Measurements from ENCODE around the gene USP48. TPM values are rescaled to one million over a fixed set of nuclear protein-coding genes. Genes with fewer than 3 reads are reported as not detected.
"Not testable (repeated sequence)": the region's sequence is repeated elsewhere in the genome, so short reads cannot be mapped to it uniquely, and the experiment has no call there.

The USP48 gene
- total and polyA plus RNA-seq, 7 donors: 12.6 to 77.0 (median 47.1) TPM

DNA sequence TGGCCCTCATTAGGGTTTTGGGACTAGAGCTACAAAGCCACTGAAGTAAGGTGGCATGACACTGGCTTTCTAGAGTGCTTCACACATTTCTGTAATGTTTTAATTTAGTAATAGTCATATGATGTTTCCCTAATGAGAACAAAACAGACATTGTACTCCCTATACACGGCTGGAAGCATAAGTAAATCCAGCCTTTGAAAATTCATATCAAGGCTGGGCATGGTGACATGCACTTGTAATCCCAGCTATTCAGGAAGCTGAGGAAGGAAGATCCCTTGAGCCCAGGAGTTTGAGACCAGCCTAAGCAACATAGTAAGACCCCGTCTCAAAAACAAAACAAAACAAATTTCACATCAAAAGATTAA, 7.4 kb downstream of the USP48 start:
- H3K27ac ChIP-seq: peak overlapping the region in 1 of 4 donors; percentile 42
- H3K36me3 ChIP-seq: no peaks in the 10 kb centered on the region
- WGBS, 2 donors: 57 to 73% methylated on average over 2 of the region's 2 CpGs
- H3K9me3 ChIP-seq: no peaks in the 10 kb centered on the region
- TF ChIP-seq EP300 (IDR thresholded peaks at IDR 0.05): no peak
- H3K4me1 ChIP-seq: peaks cover 0 to 22% (median 15%) of the 10 kb centered on the region in 4 donors
- H3K4me3 ChIP-seq: no peak overlapping the region
- no peaks in the 10 kb centered on the region for H3K27me3 ChIP-seq
- peak; percentile 10 for DNase-seq
- intact Hi-C loops (cut with DNase I): no loop called here

DNA sequence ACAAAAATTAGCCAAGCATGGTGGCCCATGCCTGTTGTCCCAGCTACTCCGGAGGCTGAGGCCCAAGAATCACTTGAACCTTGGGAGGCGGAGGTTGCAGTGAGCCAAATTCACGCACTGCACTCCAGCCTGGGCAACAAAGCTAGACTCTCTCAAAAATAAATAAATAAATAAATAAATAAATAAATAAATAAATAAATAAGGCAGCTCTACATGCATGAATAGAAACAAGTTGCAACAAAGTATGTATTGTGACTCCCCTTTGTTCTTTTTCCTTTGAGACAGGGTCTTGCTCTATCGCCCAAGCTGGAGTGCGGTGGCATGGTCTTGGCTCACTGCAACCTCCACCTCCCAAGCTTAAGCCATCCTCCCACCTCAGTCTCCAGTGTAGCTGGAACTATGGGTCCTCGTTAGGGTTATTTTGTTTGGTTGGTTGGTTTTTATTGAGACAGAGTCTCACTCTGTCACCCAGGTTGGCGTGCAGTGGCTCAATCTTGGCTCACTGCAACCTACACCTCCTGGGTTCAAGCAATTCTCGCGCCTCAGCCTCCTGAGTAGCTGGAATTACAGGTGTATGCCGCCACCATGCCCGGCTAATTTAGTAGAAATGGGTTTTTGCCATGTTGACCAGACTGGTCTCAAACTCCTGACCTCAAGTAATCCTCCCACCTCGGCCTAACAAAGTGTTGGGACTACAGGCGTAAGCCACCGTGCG, 8.0 kb downstream of the USP48 start:
- H3K27me3 ChIP-seq: no peaks in the 10 kb centered on the region
- peak overlapping the region in 1 of 4 donors; percentile 42 for H3K27ac ChIP-seq

DNA sequence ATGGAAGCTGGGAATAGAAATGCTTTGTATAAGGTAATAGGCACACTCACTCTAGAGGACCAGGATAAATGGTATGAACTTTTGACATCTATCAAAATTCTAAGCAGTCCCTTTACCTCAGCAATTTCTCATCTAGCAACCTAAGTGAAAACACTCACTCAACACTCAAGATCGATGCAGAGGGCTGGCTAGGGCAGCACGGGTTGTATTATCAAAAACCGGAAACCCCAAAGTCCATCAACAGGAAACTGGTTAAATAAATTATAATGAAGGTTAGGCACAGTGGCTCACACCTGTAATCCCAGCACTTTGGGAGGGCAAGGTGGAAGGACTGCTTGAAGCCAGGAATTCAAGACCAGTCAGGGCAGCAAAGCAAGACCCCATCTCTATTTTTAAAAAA, 9.4 kb downstream of the USP48 start:
- TF ChIP-seq EP300 (IDR thresholded peaks at IDR 0.05): no peak
- TF ChIP-seq, protein P1, sequence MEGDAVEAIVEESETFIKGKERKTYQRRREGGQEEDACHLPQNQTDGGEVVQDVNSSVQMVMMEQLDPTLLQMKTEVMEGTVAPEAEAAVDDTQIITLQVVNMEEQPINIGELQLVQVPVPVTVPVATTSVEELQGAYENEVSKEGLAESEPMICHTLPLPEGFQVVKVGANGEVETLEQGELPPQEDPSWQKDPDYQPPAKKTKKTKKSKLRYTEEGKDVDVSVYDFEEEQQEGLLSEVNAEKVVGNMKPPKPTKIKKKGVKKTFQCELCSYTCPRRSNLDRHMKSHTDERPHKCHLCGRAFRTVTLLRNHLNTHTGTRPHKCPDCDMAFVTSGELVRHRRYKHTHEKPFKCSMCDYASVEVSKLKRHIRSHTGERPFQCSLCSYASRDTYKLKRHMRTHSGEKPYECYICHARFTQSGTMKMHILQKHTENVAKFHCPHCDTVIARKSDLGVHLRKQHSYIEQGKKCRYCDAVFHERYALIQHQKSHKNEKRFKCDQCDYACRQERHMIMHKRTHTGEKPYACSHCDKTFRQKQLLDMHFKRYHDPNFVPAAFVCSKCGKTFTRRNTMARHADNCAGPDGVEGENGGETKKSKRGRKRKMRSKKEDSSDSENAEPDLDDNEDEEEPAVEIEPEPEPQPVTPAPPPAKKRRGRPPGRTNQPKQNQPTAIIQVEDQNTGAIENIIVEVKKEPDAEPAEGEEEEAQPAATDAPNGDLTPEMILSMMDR (IDR thresholded peaks at IDR 0.05): no peak
- no peak for TF ChIP-seq POLR2AphosphoS5 (IDR thresholded peaks at IDR 0.05)
- no peak for TF ChIP-seq POLR2A (IDR thresholded peaks at IDR 0.05)
- no peaks in the 10 kb centered on the region for H3K36me3 ChIP-seq
- peaks cover 0 to 20% (median 9%) of the 10 kb centered on the region in 4 donors for H3K4me1 ChIP-seq
- H3K27ac ChIP-seq: no peak overlapping the region
- 50 to 72% methylated on average over 3 of the region's 3 CpGs for WGBS, 2 donors
- no peaks in the 10 kb centered on the region for H3K27me3 ChIP-seq
- H3K4me3 ChIP-seq: no peak overlapping the region
- H3K9me3 ChIP-seq: no peaks in the 10 kb centered on the region
- intact Hi-C loops (cut with DNase I): no loop called here
- peak; percentile 2 for DNase-seq

More for the DNA sequence above, 8.0 kb downstream of the USP48 start:
- Histone ChIP-seq H3K36me3 (no peaks in the 10 kb centered on the region), H3K4me3 (no peak overlapping the region), H3K9me3 (no peaks in the 10 kb centered on the region), H3K4me1 (peaks cover 0 to 17% (median 10%) of the 10 kb centered on the region in 4 donors)
- peak; percentile 53 for DNase-seq
- TF ChIP-seq POLR2A (IDR thresholded peaks at IDR 0.05) (no peak), EP300 (IDR thresholded peaks at IDR 0.05) (no peak), POLR2AphosphoS5 (IDR thresholded peaks at IDR 0.05) (no peak)
- TF ChIP-seq, protein P1 (IDR thresholded peaks at IDR 0.05): no peak
- intact Hi-C loops (cut with DNase I): no loop called here
- 91 to 92% methylated on average over 15 of the region's 15 CpGs for WGBS, 2 donors

DNA sequence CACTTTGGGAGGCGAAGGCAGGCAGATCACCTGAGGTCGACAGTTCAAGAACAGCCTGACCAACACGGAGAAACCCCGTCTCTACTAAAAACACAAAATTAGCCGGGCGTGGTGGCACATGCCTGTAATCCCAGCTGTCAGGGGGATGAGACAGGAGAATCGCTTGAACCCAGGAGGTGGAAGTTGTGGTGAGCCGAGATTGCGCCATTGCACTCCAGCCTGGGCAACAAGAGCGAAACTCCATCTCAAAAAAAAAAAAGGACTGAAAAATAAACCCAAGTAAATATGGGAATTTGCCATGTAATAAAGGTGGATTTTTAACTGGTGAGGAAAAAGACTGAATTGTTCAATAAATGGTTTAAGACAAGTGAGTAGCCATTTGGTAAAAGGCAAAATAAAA, 11.3 kb downstream of the USP48 start:
- H3K9me3 ChIP-seq; DNase-seq; H3K27me3 ChIP-seq; H3K27ac ChIP-seq; intact Hi-C loops (cut with DNase I); H3K36me3 ChIP-seq; H3K4me3 ChIP-seq: not testable (repeated sequence)
- H3K4me1 ChIP-seq: peaks cover 0 to 29% (median 16%) of the 10 kb centered on the region in 4 donors
- WGBS, 2 donors: 86 to 90% methylated on average over 10 of the region's 10 CpGs

DNA sequence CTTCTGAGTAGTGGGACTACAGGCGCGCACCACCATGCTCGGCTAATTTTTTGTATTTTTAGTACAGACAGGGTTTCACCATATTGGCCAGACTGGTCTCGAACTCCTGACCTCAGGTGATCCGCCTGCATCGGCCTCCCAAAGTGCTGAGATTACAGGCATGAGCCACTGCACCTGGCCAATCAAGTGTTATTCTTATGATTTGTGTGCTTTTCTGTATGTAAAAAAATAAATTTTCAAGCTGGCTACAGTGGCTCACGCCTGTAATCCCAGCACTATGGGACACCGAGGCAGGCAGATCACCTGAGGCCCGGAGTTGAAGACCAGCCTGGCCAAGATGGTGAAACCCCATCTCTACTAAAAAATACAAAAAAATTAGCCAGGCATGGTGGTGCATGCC, 12.3 kb downstream of the USP48 start:
- H3K9me3 ChIP-seq; H3K36me3 ChIP-seq; H3K27ac ChIP-seq; H3K4me3 ChIP-seq; H3K27me3 ChIP-seq; intact Hi-C loops (cut with DNase I); DNase-seq: not testable (repeated sequence)
- H3K4me1 ChIP-seq: peaks cover 0 to 33% (median 15%) of the 10 kb centered on the region in 4 donors
- 96 to 97% methylated on average over 9 of the region's 9 CpGs for WGBS, 2 donors

DNA sequence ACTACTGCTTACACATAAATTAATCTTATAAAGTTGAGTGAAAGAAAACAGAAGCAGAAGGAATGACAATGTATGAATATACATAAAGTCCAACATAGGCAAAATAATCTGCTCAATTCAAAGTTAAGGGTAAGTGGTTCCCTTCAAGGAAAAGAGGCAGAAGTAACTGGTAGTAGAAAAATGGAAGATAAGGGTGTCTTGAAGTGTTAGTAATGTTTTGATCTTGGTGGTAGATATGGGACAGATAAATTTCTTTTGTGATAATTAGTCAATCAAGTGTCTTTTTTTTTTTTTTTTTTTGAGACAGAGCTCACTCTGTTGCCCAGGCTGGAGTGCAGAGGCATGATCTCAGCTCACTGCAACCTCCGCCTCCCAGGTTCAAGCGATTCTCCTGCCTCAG, 12.7 kb downstream of the USP48 start:
- Histone ChIP-seq H3K4me3 (no peak overlapping the region), H3K4me1 (peaks cover 0 to 33% (median 18%) of the 10 kb centered on the region in 4 donors)

DNA sequence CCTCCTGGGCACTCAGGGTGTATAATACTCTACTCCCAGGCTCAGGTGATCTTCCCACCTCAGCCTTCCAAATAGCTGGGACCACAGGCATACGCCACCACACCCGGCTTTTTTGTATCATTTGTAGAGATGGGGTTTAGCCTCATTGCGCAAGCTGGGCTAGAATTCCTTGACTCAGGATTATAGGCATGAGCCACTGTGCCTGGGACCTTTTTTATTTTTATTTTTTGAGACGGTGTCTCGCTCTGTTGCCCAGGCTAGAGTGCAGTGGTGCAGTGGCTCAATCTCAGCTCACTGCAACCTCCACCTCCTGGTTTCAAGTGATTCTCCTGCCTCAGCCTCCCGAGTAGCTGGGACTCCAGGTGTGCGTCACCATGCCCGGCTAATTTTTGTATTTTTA, 15.8 kb downstream of the USP48 start:
- H3K36me3 ChIP-seq; H3K9me3 ChIP-seq; intact Hi-C loops (cut with DNase I); H3K4me3 ChIP-seq; DNase-seq; H3K27me3 ChIP-seq; H3K27ac ChIP-seq: not testable (repeated sequence)
- WGBS, 2 donors: 96 to 98% methylated on average over 8 of the region's 8 CpGs
- H3K4me1 ChIP-seq: peaks cover 0 to 54% (median 36%) of the 10 kb centered on the region in 4 donors

More for the DNA sequence above, 12.7 kb downstream of the USP48 start:
- H3K9me3 ChIP-seq: no peaks in the 10 kb centered on the region
- H3K27me3 ChIP-seq: no peaks in the 10 kb centered on the region
- TF ChIP-seq, protein P1 (IDR thresholded peaks at IDR 0.05): no peak
- TF ChIP-seq EP300 (IDR thresholded peaks at IDR 0.05) (no peak), POLR2AphosphoS5 (IDR thresholded peaks at IDR 0.05) (no peak), POLR2A (IDR thresholded peaks at IDR 0.05) (no peak)
- H3K36me3 ChIP-seq: no peaks in the 10 kb centered on the region
- no peak overlapping the region for H3K27ac ChIP-seq
- intact Hi-C loops (cut with DNase I): no loop called here
- DNase-seq: no peak
- 95 to 97% methylated on average over 2 of the region's 2 CpGs for WGBS, 2 donors
